ENCODE data around the gene PMM2.

Gene PMM2

DNA sequence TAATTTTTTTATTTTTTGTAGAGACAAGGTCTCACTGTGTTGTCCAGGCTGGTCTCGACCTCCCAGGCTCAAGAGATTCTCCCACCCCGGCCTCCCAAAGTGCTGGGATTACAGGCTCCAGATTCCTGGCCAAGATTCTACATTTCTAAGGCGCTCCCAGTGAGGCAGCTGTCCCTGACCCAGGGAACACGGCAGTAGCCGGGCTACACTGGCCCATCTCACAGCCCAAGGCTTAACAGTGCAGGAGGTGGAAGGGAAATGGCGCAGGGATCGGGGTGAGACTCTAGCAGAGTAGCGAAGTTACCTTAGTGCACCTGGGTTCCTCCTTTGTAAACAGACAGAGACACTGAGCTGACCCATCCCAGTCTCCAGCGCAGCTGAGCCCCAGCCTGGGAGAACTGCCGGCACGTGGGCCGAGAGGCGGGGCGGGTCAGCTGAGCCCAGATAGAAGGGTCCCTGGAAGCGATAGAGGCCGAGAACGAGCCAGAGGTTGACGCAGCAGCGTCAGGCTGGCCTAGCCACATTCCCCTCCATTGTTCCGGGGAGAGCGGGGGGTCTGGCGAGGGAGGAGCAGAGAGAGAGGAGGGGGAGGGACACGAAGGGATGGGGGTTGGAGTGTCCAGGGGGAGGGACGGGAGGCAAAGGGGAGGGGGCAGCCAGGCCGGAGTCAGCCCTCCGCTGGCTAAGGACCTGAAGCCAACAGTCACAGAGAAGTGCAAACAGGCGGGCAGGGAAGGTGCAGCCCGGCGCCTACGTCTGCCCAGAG lies 68.7 kb downstream of the PMM2 start:
- peaks cover 30% of the 10 kb centered on the region for H3K79me1 ChIP-seq (ENCODE audit: low read length)
- no peak overlapping the region for H2BK12ac ChIP-seq (ENCODE audit: low read length)
- peaks cover 11 to 14% of the 10 kb centered on the region in 2 experiments for H3K36me3 ChIP-seq (ENCODE audit: control insufficient read depth in 1 of 2, insufficient read depth in 2 of 2, low read length in 2 of 2)
- H4K91ac ChIP-seq (ENCODE audit: low read depth, low read length), result no peak overlapping the region
- H3K4me1 ChIP-seq (ENCODE audit: control insufficient read depth in 1 of 2, insufficient read depth in 2 of 2, low read length in 2 of 2), result peaks cover 38 to 46% of the 10 kb centered on the region in 2 experiments
- no peak overlapping the region for H4K8ac ChIP-seq (ENCODE audit: low read depth, low read length)
- H3K27ac ChIP-seq (ENCODE audit: low read depth, low read length), result peak overlapping the region; percentile 88
- no peaks in the 10 kb centered on the region for H3K27me3 ChIP-seq (ENCODE audit: insufficient read depth, low read length)
- peak overlapping the region; percentile 93 for H3K4ac ChIP-seq (ENCODE audit: low read depth, low read length)
- H3K18ac ChIP-seq (ENCODE audit: low read length), result peak overlapping the region; percentile 5
- H4K12ac ChIP-seq (ENCODE audit: low read depth, low read length), result peak overlapping the region; percentile 6
- no CpG with 5 or more reads among the region's 30 CpGs for WGBS (ENCODE audit: extremely low coverage, insufficient coverage, insufficient read length)
- DNase-seq, result no peak
- peaks cover 49% of the 10 kb centered on the region for H3K79me2 ChIP-seq (ENCODE audit: control insufficient read depth, insufficient read depth, low read length, poor library complexity)
- H2BK5ac ChIP-seq (ENCODE audit: low read depth, low read length, poor library complexity), result peak overlapping the region; percentile 77
- no peak overlapping the region for H2AK5ac ChIP-seq (ENCODE audit: low read length)
- H3K23ac ChIP-seq (ENCODE audit: low read length), result no peak overlapping the region
- H2AFZ ChIP-seq (ENCODE audit: insufficient read depth, low read length, poor library complexity), result peak overlapping the region; percentile 26
- peak overlapping the region; percentile 96 for H3K4me2 ChIP-seq (ENCODE audit: low read length)
- H3K9ac ChIP-seq (ENCODE audit: low read length), result peak overlapping the region; percentile 95
- peak overlapping the region; percentile 85 for H3K4me3 ChIP-seq (ENCODE audit: low read depth, low read length)
- H3K9me3 ChIP-seq (ENCODE audit: insufficient read depth, low read depth, low read length), result no peaks in the 10 kb centered on the region
- peak overlapping the region; percentile 87 for H2BK120ac ChIP-seq (ENCODE audit: insufficient read depth, low read length, poor library complexity)
- peak overlapping the region; percentile 90 for H3K14ac ChIP-seq (ENCODE audit: low read length)

DNA sequence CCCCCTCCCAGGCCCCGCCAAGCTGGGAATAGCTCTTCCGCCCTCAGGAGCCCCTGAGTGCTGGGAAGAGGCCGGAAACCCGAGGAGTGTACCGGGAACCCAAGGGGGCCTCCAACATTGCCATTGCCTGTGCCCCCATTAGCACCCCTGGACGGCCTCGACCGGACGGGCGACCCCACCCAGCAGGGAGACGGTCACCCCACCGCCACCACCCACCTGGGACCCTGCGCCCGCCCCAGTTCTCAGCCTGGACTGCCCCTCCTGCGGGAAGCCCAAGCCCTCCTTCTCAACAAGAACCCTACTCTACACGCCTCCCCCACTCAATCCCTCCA lies 69.2 kb downstream of the PMM2 start:
- H3K79me1 ChIP-seq (ENCODE audit: low read length), result peaks cover 30% of the 10 kb centered on the region
- peak overlapping the region; percentile 6 for H4K12ac ChIP-seq (ENCODE audit: low read depth, low read length)
- peak overlapping the region; percentile 30 for H4K8ac ChIP-seq (ENCODE audit: low read depth, low read length)
- H3K27ac ChIP-seq (ENCODE audit: low read depth, low read length), result peak overlapping the region; percentile 88
- peak overlapping the region; percentile 87 for H2AK5ac ChIP-seq (ENCODE audit: low read length)
- peaks cover 9 to 11% of the 10 kb centered on the region in 2 experiments for H3K36me3 ChIP-seq (ENCODE audit: control insufficient read depth in 1 of 2, insufficient read depth in 2 of 2, low read length in 2 of 2)
- peak overlapping the region; percentile 93 for H3K4ac ChIP-seq (ENCODE audit: low read depth, low read length)
- peak overlapping the region; percentile 87 for H2BK120ac ChIP-seq (ENCODE audit: insufficient read depth, low read length, poor library complexity)
- peak overlapping the region; percentile 90 for H3K14ac ChIP-seq (ENCODE audit: low read length)
- H3K9ac ChIP-seq (ENCODE audit: low read length), result peak overlapping the region; percentile 95
- peak overlapping the region; percentile 96 for H3K4me2 ChIP-seq (ENCODE audit: low read length)
- H3K18ac ChIP-seq (ENCODE audit: low read length), result peak overlapping the region; percentile 71
- H3K23ac ChIP-seq (ENCODE audit: low read length), result peak overlapping the region; percentile 17
- peak overlapping the region; percentile 85 for H3K4me3 ChIP-seq (ENCODE audit: low read depth, low read length)
- peaks cover 33 to 42% of the 10 kb centered on the region in 2 experiments for H3K4me1 ChIP-seq (ENCODE audit: control insufficient read depth in 1 of 2, insufficient read depth in 2 of 2, low read length in 2 of 2)
- no peak overlapping the region for H2BK12ac ChIP-seq (ENCODE audit: low read length)
- H4K91ac ChIP-seq (ENCODE audit: low read depth, low read length), result peak overlapping the region; percentile 91
- peaks cover 45% of the 10 kb centered on the region for H3K79me2 ChIP-seq (ENCODE audit: control insufficient read depth, insufficient read depth, low read length, poor library complexity)
- H2BK5ac ChIP-seq (ENCODE audit: low read depth, low read length, poor library complexity), result peak overlapping the region; percentile 77
- DNase-seq, result no peak
- no CpG with 5 or more reads among the region's 16 CpGs for WGBS (ENCODE audit: extremely low coverage, insufficient coverage, insufficient read length)
- H3K9me3 ChIP-seq (ENCODE audit: insufficient read depth, low read depth, low read length), result no peaks in the 10 kb centered on the region
- H3K27me3 ChIP-seq (ENCODE audit: insufficient read depth, low read length), result no peaks in the 10 kb centered on the region
- peak overlapping the region; percentile 26 for H2AFZ ChIP-seq (ENCODE audit: insufficient read depth, low read length, poor library complexity)

DNA sequence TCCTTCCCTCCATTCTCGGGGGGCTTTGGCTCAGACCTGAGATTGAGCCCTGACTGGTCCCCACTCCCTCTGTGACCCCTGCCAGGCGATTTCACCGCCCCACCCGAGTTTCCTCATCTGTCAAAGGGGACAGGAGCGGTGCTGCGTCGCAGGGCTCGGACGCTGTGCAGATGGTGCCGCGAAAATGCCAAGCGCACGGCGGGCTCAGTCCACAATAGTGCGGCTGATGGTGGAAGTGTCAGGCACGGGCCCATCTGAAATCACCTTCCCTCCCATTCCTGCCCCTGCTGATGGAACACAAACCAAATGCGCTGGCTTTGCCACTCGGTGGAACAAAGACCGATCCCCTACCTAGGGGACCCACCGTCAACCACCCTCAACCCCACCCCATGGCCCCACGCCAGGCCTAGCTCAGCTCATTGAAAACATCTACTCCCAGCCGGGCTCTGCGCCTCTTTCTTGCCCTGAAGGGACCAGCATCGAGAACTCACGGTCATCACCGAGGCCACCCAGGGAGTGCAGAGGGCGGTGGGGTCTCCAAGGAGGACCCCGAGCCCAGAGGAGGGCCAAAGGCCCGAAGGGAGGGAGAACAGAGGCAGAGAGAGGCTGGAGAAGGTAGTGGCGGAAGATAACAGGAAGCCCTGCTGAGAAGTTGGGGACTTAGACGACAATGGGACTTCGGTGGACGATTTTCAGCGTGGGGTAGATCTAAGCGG lies 69.7 kb downstream of the PMM2 start:
- Histone ChIP-seq H3K9me3 (ENCODE audit: insufficient read depth, low read depth, low read length) (no peaks in the 10 kb centered on the region), H3K4me1 (ENCODE audit: control insufficient read depth in 1 of 2, insufficient read depth in 2 of 2, low read length in 2 of 2) (peaks cover 33 to 42% of the 10 kb centered on the region in 2 experiments), H3K4ac (ENCODE audit: low read depth, low read length) (peak overlapping the region; percentile 93), H3K79me1 (ENCODE audit: low read length) (peaks cover 30% of the 10 kb centered on the region), H3K79me2 (ENCODE audit: control insufficient read depth, insufficient read depth, low read length, poor library complexity) (peaks cover 42% of the 10 kb centered on the region), H2BK12ac (ENCODE audit: low read length) (peak overlapping the region; percentile 34), H3K36me3 (ENCODE audit: control insufficient read depth in 1 of 2, insufficient read depth in 2 of 2, low read length in 2 of 2) (peaks cover 9 to 11% of the 10 kb centered on the region in 2 experiments), H3K4me3 (ENCODE audit: low read depth, low read length) (peak overlapping the region; percentile 85), H4K12ac (ENCODE audit: low read depth, low read length) (peak overlapping the region; percentile 6), H4K8ac (ENCODE audit: low read depth, low read length) (peak overlapping the region; percentile 63), H3K14ac (ENCODE audit: low read length) (peak overlapping the region; percentile 90), H2BK5ac (ENCODE audit: low read depth, low read length, poor library complexity) (peak overlapping the region; percentile 77), H2AFZ (ENCODE audit: insufficient read depth, low read length, poor library complexity) (peak overlapping the region; percentile 62), H3K27ac (ENCODE audit: low read depth, low read length) (peak overlapping the region; percentile 88), H3K4me2 (ENCODE audit: low read length) (peak overlapping the region; percentile 96), H3K18ac (ENCODE audit: low read length) (peak overlapping the region; percentile 71), H2AK5ac (ENCODE audit: low read length) (peak overlapping the region; percentile 87), H3K9ac (ENCODE audit: low read length) (peak overlapping the region; percentile 95), H3K23ac (ENCODE audit: low read length) (peak overlapping the region; percentile 29), H4K91ac (ENCODE audit: low read depth, low read length) (peak overlapping the region; percentile 91), H3K27me3 (ENCODE audit: insufficient read depth, low read length) (no peaks in the 10 kb centered on the region), H2BK120ac (ENCODE audit: insufficient read depth, low read length, poor library complexity) (peak overlapping the region; percentile 87)
- no CpG with 5 or more reads among the region's 35 CpGs for WGBS (ENCODE audit: extremely low coverage, insufficient coverage, insufficient read length)
- DNase-seq, result no peak

DNA sequence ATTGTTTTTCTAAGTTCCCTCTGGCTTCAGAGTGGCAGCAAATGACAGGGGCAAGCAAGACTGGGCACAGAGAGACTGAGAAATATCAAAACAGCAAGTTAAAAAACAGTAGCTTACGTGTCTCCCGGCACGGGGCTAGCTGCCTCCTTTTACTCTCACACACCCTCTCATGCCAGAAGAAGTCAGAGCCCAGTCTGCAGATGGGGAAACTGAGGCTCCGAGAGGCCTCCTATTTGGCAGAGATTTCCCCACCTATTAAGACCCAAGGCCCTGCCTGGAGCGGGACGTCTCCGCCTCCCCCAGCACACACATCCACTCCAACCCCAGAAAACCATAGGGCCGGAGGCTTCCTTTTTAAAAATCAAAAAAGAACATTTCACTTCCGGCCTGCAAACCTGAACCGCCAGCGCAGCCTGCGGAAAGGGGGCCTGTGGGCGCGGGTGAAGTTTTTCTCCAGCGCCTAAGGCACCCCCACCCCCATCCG lies 70.3 kb downstream of the PMM2 start:
- H2BK12ac ChIP-seq (ENCODE audit: low read length), result peak overlapping the region; percentile 25
- H3K36me3 ChIP-seq (ENCODE audit: control insufficient read depth in 1 of 2, insufficient read depth in 2 of 2, low read length in 2 of 2), result peaks cover 9 to 11% of the 10 kb centered on the region in 2 experiments
- peak overlapping the region; percentile 95 for H3K9ac ChIP-seq (ENCODE audit: low read length)
- H4K12ac ChIP-seq (ENCODE audit: low read depth, low read length), result peak overlapping the region; percentile 54
- peaks cover 37% of the 10 kb centered on the region for H3K79me2 ChIP-seq (ENCODE audit: control insufficient read depth, insufficient read depth, low read length, poor library complexity)
- H3K79me1 ChIP-seq (ENCODE audit: low read length), result peaks cover 30% of the 10 kb centered on the region
- peak overlapping the region; percentile 88 for H3K27ac ChIP-seq (ENCODE audit: low read depth, low read length)
- H3K4me3 ChIP-seq (ENCODE audit: low read depth, low read length), result peak overlapping the region; percentile 85
- peak overlapping the region; percentile 93 for H3K4ac ChIP-seq (ENCODE audit: low read depth, low read length)
- peak overlapping the region; percentile 96 for H3K4me2 ChIP-seq (ENCODE audit: low read length)
- H4K8ac ChIP-seq (ENCODE audit: low read depth, low read length), result peak overlapping the region; percentile 63
- H3K23ac ChIP-seq (ENCODE audit: low read length), result no peak overlapping the region
- peak overlapping the region; percentile 58 for H2AK5ac ChIP-seq (ENCODE audit: low read length)
- peak overlapping the region; percentile 19 for H2AFZ ChIP-seq (ENCODE audit: insufficient read depth, low read length, poor library complexity)
- H3K4me1 ChIP-seq (ENCODE audit: control insufficient read depth in 1 of 2, insufficient read depth in 2 of 2, low read length in 2 of 2), result peaks cover 29 to 37% of the 10 kb centered on the region in 2 experiments
- peak overlapping the region; percentile 71 for H3K18ac ChIP-seq (ENCODE audit: low read length)
- H2BK5ac ChIP-seq (ENCODE audit: low read depth, low read length, poor library complexity), result peak overlapping the region; percentile 77
- H3K14ac ChIP-seq (ENCODE audit: low read length), result peak overlapping the region; percentile 90
- no peak for DNase-seq
- H3K9me3 ChIP-seq (ENCODE audit: insufficient read depth, low read depth, low read length), result no peaks in the 10 kb centered on the region
- H4K91ac ChIP-seq (ENCODE audit: low read depth, low read length), result peak overlapping the region; percentile 91
- no peaks in the 10 kb centered on the region for H3K27me3 ChIP-seq (ENCODE audit: insufficient read depth, low read length)
- peak overlapping the region; percentile 87 for H2BK120ac ChIP-seq (ENCODE audit: insufficient read depth, low read length, poor library complexity)
- WGBS (ENCODE audit: extremely low coverage, insufficient coverage, insufficient read length), result no CpG with 5 or more reads among the region's 16 CpGs
